Transverse colon (tissue), 4 donors: ENCODE data around the gene SGO1.

Experiments used
- POLR2AphosphoS5 ChIP-seq, 3 donors: sonication (generic); formaldehyde crosslinking; IDR thresholded peaks; one replicate each; pipeline ENCODE4 v1.6.1; 2016; ENCODE audit warnings: antibody characterized with exemption in 3 of 3
- TF ChIP-seq, protein P1 (sequence below), 5 experiments: fragments of 200-600 bp in 3 of 5; fragments of 450-650 bp in 2 of 5; sonication (generic) in 3 of 5; IDR thresholded peaks; 1 replicate in 2 of 5; 2 replicates in 3 of 5; pipeline ENCODE4 v1.5.1; 2016 to 2017; ENCODE audit warnings: antibody characterized with exemption in 5 of 5, inconsistent platforms in 3 of 5, mild to moderate bottlenecking in 2 of 5, moderate library complexity in 1 of 5

DNA sequence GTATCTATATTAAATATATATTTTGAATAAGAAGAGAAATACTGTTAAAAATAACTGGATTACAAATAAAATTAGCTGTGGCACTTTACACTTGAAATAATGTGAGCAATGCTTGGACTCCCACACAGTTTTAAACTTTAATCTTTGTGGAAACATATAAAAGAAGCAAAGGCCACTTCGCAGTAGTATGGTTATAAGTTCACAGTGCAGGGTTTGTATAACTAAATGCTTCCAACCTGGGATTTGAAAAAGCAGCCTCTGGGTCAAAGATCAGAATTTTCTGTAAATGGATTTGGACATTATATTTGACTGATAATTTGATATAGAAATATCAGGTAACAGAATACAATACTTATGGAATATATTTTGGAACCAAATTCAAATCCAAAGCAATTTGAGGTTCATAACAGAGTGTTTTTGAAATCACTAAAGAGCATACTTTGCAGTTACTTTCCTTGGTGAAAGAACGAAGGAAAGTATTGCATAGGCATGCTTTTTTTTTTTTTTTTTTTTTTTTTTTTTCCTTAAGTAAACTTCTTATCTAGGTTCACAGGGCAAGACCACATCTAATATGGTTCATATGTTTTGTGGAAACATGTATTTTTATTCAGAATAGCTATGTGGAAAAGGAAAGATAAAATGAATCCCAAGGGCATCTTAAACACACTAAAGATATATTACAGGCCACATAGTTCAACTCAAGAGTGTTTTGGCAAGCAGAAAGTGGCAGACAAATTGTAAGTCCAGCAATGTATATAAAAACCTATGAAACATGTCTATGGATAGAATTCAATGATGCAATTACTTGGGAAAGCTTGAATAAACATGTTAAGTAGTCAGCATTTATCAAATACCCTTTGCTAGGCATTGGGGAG lies 47.1 kb upstream of the SGO1 start:
- TF ChIP-seq, protein P1, sequence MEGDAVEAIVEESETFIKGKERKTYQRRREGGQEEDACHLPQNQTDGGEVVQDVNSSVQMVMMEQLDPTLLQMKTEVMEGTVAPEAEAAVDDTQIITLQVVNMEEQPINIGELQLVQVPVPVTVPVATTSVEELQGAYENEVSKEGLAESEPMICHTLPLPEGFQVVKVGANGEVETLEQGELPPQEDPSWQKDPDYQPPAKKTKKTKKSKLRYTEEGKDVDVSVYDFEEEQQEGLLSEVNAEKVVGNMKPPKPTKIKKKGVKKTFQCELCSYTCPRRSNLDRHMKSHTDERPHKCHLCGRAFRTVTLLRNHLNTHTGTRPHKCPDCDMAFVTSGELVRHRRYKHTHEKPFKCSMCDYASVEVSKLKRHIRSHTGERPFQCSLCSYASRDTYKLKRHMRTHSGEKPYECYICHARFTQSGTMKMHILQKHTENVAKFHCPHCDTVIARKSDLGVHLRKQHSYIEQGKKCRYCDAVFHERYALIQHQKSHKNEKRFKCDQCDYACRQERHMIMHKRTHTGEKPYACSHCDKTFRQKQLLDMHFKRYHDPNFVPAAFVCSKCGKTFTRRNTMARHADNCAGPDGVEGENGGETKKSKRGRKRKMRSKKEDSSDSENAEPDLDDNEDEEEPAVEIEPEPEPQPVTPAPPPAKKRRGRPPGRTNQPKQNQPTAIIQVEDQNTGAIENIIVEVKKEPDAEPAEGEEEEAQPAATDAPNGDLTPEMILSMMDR (IDR thresholded peaks at IDR 0.05) = no peak
- TF ChIP-seq POLR2AphosphoS5 (IDR thresholded peaks at IDR 0.05) = no peak
